HG02970 (cell line): Measurements from ENCODE around the gene AS3MT.
"Not testable (repeated sequence)": the region's sequence is repeated elsewhere in the genome, so short reads cannot be mapped to it uniquely, and the experiment has no call there.

ENCODE experiments used
- ATAC-seq: cut with Tn5 transposase; IDR thresholded peaks from one replicate; pipeline ENCODE4 v1.9.1; 2021; ENCODE audit warnings: mild to moderate bottlenecking, moderate library complexity, moderate number of reproducible peaks; ENCODE audit not compliant: unreplicated experiment, low FRiP score

Gene AS3MT

DNA sequence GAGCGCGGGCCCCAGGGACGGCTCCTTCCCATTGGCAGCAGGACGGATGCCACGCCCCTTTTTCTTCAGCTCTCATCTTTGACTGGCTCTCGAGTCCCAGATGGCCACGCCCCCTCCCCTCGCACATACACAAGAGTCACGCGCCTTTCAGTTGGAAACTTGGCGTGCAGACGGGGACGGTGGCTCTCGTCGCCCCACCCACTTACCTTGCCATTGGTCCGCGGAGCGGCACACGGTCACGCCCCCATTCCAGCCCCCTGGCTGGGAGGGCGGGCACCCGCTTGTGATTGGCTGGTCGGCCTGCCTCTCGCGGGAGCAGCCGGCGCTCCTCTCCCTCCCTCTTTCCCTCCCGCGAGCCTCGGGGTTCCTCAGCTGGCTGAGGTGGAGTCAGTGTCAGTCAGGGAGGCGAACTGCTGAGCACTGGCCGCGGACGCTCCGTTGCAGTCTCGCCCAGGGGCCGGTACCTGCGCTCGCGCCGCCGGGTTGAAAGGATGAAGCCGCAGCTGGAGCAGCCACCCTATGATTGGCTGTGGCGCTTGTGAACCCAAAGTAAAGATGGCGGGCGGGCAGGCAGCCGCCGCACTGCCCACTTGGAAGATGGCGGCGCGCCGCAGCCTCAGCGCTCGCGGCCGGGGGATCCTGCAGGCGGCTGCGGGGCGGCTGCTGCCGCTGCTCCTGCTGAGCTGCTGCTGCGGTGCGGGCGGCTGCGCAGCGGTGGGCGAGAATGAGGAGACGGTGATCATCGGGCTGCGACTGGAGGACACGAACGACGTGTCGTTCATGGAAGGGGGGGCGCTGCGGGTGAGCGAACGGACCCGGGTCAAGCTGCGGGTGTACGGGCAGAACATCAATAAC lies 48.9 kb downstream of the AS3MT start, which contains the start of gene CNNM2:
TSS of gene CNNM2 (plus strand) at position 333 of the 855 bp plus-strand sequence. CDS start at position 520, 187 bp downstream.
- ATAC-seq = peak; percentile 91

DNA sequence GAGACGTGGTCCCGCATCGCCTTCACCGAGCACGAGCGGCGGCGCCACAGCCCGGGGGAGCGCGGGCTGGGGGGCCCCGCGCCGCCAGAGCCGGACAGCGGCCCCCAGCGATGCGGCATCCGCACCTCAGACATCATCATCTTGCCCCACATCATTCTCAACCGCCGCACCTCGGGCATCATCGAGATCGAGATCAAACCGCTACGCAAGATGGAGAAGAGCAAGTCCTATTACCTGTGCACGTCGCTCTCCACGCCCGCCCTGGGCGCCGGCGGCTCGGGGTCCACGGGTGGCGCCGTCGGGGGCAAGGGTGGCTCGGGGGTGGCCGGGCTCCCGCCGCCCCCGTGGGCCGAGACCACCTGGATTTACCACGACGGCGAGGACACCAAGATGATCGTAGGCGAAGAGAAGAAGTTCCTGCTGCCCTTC lies 49.6 kb downstream of the AS3MT start:
- no peak for ATAC-seq

DNA sequence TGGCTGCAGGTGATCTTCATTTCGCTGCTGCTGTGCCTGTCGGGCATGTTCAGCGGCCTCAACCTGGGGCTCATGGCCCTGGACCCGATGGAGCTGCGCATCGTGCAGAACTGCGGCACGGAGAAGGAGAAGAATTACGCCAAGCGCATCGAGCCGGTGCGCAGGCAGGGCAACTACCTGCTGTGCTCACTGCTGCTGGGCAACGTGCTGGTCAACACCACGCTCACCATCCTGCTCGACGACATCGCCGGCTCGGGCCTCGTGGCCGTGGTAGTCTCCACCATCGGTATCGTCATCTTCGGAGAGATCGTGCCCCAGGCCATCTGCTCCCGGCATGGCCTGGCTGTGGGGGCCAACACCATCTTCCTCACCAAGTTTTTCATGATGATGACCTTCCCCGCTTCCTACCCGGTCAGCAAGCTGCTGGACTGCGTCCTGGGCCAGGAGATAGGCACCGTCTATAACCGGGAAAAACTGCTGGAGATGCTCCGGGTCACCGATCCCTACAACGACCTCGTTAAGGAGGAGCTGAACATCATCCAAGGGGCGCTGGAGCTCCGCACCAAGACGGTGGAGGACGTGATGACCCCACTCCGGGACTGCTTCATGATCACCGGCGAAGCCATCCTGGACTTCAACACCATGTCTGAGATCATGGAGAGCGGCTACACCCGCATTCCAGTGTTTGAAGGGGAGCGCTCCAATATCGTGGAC lies 50.1 kb downstream of the AS3MT start:
- no peak for ATAC-seq

GRCh38 chr10:102919992-102920739 lies 50.9 kb downstream of the AS3MT start:
- ATAC-seq = no peak

- no peak for ATAC-seq
Measured at GRCh38 chr10:102923601-102924000, 54.3 kb downstream of the AS3MT start.

GRCh38 chr10:102926842-102927241 lies 57.6 kb downstream of the AS3MT start:
- ATAC-seq = no peak

DNA sequence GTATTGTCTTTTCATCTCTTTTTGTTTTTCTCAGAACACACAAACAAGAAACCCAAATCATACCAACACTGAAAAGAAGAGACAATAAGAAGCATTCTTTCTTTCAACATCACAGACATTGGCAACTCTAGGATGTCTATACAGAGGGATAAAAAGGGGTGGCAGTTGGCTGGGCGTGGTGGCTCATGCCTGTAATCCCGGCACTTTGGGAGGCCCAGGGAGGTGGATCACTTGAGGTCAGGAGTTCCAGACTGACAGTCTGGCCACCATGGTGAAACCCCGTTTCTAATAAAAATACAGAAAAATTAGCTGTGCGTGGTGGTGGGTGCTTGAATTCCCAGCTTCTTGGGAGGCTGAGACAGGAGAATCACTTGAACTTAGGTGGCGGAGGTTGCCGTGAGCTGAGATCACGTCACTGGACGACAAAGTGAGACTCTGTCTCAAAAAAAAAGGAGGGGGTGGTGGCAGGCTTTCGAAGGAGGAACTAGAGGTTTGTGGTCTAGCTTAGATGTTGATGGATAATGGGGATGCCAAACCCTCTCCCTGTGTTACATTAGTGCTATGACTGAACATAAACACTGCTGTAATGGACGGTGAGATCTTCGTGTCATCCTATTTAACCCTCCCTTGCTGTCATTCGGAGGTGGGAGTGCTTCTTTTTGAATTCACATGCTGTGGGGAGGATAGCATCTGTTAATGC lies 58.2 kb downstream of the AS3MT start:
- no peak for ATAC-seq

GRCh38 chr10:102928442-102928841 lies 59.2 kb downstream of the AS3MT start:
- ATAC-seq = not testable (repeated sequence)

- ATAC-seq = no peak
Measured at GRCh38 chr10:102930720-102931119, 61.5 kb downstream of the AS3MT start.

GRCh38 chr10:102931643-102932042 lies 62.4 kb downstream of the AS3MT start:
- ATAC-seq = no peak

- ATAC-seq = no peak
Measured at GRCh38 chr10:102935505-102935904, 66.2 kb downstream of the AS3MT start.

DNA sequence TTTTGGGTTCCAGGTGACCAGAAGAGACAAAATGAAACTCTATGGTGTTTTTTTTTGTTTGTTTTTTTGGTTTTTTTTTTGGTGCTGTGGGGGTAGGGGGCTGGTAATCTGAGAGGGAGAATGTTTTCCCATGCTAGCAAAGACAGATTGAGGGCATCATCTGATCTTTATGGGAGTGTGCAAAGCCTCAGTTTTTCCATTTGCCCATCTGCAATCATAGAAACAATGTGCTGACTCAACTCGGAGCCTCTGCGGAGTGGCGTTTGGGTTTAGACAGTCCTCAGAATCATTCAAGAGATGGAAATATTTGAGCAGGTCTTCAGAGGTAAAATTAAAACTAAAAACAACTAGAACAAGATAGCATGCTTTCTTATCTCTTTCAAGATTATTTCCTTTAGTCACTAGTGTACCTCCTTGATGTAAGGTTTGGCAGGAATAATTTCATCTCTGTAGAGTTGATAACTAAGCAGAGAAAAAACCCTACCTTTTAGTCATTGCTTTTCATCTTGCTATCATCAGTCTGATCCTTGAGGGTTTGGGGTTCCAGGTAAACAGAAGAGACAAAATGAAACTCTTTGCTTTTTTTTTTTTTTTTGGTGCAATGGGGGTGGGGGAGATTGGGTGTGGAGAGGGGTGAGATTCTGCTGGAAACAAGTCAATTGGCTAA lies 66.8 kb downstream of the AS3MT start:
- ATAC-seq = no peak

GRCh38 chr10:102941401-102941800 lies 72.1 kb downstream of the AS3MT start:
- no peak for ATAC-seq

GRCh38 chr10:102945449-102945848 lies 76.2 kb downstream of the AS3MT start:
- no peak for ATAC-seq

GRCh38 chr10:102945962-102946361 lies 76.7 kb downstream of the AS3MT start:
- ATAC-seq = no peak

DNA sequence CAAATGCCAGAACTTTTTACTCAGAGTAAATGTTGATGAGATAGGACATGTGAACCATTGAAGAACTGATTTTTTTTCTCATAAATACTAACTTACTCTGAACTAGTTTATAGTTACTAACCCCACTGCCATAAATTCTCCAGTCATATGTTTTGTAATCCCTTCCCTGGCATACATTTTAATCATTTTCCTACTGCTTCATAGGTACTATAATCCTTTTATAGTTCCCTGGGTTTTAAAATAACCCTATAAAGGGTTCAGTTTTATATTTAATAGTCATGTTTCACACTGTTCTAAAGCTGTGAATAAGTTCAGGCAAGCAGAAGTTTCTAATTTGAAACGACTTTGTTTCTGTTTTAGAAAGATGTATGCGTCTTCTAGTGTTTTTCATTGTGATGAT lies 77.7 kb downstream of the AS3MT start:
- ATAC-seq = no peak

- no peak for ATAC-seq
Measured at GRCh38 chr10:102948176-102948575, 78.9 kb downstream of the AS3MT start.

- no peak for ATAC-seq
Measured at GRCh38 chr10:102948786-102949185, 79.5 kb downstream of the AS3MT start.

- ATAC-seq = no peak
Measured at GRCh38 chr10:102949916-102950315, 80.6 kb downstream of the AS3MT start.

GRCh38 chr10:102951316-102951715 lies 82.0 kb downstream of the AS3MT start:
- ATAC-seq = no peak
